ENCODE data around the gene C12orf76.

Gene C12orf76

DNA sequence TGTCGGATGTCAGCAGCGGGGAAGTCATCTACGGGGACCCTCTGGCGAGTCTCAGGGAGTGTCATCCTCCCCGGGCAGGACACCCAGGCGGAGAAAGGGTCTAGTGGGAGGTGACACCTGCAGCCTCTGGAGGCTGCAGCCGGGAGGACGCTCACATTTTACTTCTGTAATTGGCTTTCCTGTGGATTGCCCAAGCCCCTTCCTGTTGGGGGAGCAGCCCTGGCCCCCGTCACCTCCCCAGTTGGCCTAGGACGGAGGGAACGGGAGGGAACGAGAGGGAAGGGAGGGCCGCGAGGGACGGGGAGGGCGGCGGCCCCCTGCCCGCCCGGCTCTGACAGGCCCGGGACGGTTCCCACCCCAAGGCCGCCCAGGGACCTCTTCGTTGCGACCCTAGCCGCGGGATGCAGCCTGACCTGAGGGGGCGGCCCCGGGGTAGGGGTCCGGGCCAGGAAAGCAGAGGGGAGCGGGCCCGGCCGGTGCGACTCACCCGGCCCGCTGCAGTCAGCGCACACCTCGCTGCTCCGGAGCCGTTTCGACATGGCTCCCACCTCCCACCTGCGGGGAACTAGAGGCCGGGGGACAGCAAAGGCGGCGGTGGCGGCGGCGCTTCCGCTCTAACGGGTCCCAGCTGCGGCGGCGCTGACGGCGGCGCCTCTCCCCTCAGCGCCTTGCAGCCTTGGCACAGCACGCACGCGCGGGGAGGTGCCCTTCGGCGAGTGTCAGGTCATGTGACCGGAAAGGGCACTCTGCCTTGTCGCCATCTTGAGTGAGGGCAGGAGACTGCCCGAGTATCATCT, 52.4 kb downstream of the C12orf76 start, which contains the start of gene GIT2:
Gene GIT2, minus strand, starts transcription at position 683 of the 797 bp plus-strand sequence. Its CDS starts 144 bp downstream, at position 539.
- peak; percentile 94 for DNase-seq (ENCODE audit: low read depth, low spot score)

DNA sequence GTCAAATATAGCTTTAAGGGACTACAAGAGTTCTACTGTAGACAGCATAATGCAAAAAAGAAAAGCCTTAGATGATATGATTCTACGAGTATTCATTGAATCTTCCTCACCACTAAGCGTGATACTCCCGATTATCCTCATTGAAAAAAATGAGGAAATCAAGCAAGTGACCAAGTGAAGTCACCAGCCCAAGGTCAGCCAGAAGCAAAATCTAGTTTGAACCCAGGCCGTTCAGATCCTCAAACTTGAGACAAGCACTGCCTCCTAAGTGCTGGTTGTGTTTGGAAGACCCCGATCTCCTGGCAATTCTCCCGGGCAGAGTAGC, 53.0 kb downstream of the C12orf76 start:
- DNase-seq (ENCODE audit: low read depth, low spot score): no peak

DNA sequence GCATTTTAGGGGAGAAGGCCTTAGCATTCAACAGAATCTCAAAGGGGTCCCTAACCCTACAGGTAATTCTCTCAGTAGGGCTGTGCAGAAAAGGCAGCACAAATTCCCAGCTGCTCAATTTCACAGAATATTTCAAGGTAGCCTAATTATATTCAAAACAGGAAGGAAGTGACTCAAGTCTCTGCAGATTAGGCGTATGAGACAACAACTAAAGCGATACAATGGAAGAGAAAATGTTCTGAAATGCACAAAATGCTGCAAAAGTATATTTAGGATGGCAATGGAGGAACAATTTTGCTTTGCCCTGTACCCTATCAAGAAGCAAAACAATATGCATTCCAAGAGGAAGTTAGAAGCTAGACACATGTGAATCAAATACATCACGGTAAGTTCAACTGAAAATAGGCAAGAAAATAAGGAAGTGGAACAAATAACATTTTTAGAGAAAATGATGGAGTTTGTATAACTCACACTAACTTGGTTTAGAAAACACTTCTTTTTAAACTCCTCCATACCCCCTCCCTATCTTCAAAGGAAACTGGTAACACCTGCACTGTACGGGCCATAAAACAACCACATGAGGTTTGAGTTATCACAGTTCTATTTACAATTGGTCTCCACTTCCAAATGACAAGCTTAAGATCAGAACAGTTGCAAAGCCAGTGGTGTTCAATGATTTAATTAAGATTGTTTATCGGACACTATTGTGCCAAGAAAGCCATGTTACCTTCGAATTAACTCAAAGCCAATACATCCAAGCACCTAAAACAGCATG, 53.7 kb downstream of the C12orf76 start:
- no peak for DNase-seq (ENCODE audit: low read depth, low spot score)

DNA sequence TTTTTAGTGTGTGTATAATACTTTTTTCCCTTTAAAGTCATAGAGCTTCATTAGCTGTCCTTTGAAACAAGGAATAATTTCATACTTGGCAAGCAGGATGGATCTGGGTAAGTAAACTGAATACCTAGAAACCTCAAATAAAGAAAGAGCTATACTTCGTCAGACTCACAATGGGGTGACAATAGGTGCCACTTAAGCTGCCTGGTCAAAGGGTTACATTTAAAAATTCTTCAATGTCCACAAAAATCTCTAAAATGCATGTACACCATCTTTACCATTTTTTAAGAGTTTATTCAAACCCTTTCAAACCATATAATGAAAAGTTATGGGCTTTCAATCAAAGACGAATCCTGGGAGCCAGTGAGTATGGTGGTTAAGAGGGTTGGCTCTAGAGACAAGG, 55.2 kb downstream of the C12orf76 start:
- no peak for DNase-seq (ENCODE audit: low read depth, low spot score)

DNA sequence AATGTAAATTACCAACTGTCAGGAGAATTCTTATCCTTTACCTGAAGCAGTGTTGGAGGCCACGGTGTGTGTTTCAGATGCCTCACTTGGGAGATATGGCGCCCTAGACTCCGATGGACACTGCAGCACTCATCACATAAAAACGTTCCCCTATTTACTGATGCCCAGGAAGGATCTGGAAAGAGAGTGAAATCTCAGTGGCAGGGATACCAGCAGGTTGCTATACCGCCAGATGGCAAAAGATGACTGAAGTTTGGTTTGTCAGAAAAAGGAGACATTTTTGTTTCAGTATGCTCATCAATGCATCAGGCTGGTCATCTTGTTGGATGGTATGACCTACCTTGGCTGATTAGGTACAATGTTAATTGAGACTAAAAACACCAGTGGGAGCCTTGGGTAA, 56.7 kb downstream of the C12orf76 start:
- DNase-seq (ENCODE audit: low read depth, low spot score): no peak

All from ELF-1 (cell line).